HG03108 (cell line): ENCODE results near the gene SMCO4.

Experiments used
- ATAC-seq: cut with Tn5 transposase; IDR thresholded peaks from one replicate; pipeline ENCODE4 v1.9.1; 2021; ENCODE audit warnings: moderate library complexity; ENCODE audit not compliant: unreplicated experiment

SMCO4 gene

GRCh38 chr11:93560199-93560932 lies 17.2 kb upstream of the SMCO4 start:
- no peak for ATAC-seq

GRCh38 chr11:93559681-93560080 lies 16.5 kb upstream of the SMCO4 start:
- ATAC-seq: no peak

- no peak for ATAC-seq
These were observed 9.7 kb upstream of the SMCO4 start for GRCh38 chr11:93552874-93553273.

- no peak for ATAC-seq
These were observed 6.8 kb upstream of the SMCO4 start for GRCh38 chr11:93549976-93550375.

- no peak for ATAC-seq
These were observed 5.6 kb upstream of the SMCO4 start for GRCh38 chr11:93548679-93549319.

- ATAC-seq: no peak
These were observed 4.6 kb upstream of the SMCO4 start for GRCh38 chr11:93547773-93548172.

GRCh38 chr11:93547028-93547427 lies 3.8 kb upstream of the SMCO4 start:
- ATAC-seq: no peak

- ATAC-seq: no peak
These were observed 2.4 kb upstream of the SMCO4 start for GRCh38 chr11:93545566-93545965.

GRCh38 chr11:93542811-93543229 lies 371 bp downstream of the SMCO4 start:
- ATAC-seq: peak; percentile 26

GRCh38 chr11:93541884-93542810 lies 1.0 kb downstream of the SMCO4 start:
- peak; percentile 57 for ATAC-seq

GRCh38 chr11:93540896-93541553 lies 2.2 kb downstream of the SMCO4 start:
- ATAC-seq: no peak

GRCh38 chr11:93540337-93540736 lies 2.9 kb downstream of the SMCO4 start:
- no peak for ATAC-seq

- no peak for ATAC-seq
These were observed 5.4 kb downstream of the SMCO4 start for GRCh38 chr11:93537767-93538261.

- ATAC-seq: no peak
These were observed 6.1 kb downstream of the SMCO4 start for GRCh38 chr11:93537049-93537448.

- ATAC-seq: no peak
These were observed 6.9 kb downstream of the SMCO4 start for GRCh38 chr11:93536101-93536861.

GRCh38 chr11:93535578-93535977 lies 7.6 kb downstream of the SMCO4 start:
- ATAC-seq: peak; percentile 74

GRCh38 chr11:93532806-93533205 lies 10.4 kb downstream of the SMCO4 start:
- ATAC-seq: no peak

- no peak for ATAC-seq
These were observed 10.9 kb downstream of the SMCO4 start for GRCh38 chr11:93532281-93532789.

GRCh38 chr11:93530468-93530826 lies 12.7 kb downstream of the SMCO4 start:
- no peak for ATAC-seq
